Ovary (tissue), 9 donors: ENCODE data around the gene TATDN2. TPM values are rescaled to one million over a fixed set of nuclear protein-coding genes. Genes with fewer than 3 reads are reported as not detected.
"Not testable (repeated sequence)": the region's sequence is repeated elsewhere in the genome, so short reads cannot be mapped to it uniquely, and the experiment has no call there.

Source experiments
- DNase-seq, 5 donors: peaks; one replicate each; pipeline ENCODE4 v3.0.0-alpha.2; 2019 to 2020
- H3K27ac ChIP-seq, 2 donors: fragments of 200-600 bp; one replicate each; pipeline versions ENCODE4 v1.5.1 to v1.8.0; 2019 to 2022
- H3K27me3 ChIP-seq: fragments of 200-600 bp; one replicate; pipeline ENCODE4 v1.8.0; 2022
- H3K36me3 ChIP-seq: fragments of 200-600 bp; sonication (generic); one replicate; pipeline ENCODE4 v1.5.1; 2019
- H3K4me1 ChIP-seq: one replicate; pipeline ENCODE4 v1.8.1; 2013; ENCODE audit warnings: mild to moderate bottlenecking, moderate library complexity; ENCODE audit not compliant: insufficient read depth
- H3K4me3 ChIP-seq: fragments of 200-600 bp; sonication (generic); one replicate; pipeline ENCODE4 v1.5.1; 2017
- H3K9me3 ChIP-seq, 2 donors: fragments of 200-600 bp in 1 of 2; sonication (generic) in 1 of 2; one replicate each; pipeline versions ENCODE4 v1.5.1 to v1.8.1; 2013 to 2019; ENCODE audit warnings: mild to moderate bottlenecking in 1 of 2, moderate library complexity in 1 of 2
- CTCF ChIP-seq, 3 donors: fragments of 450-650 bp in 2 of 3; fragments of 200-600 bp in 1 of 3; IDR thresholded peaks; one replicate each; pipeline versions ENCODE4 v1.5.1 to v1.8.0; 2016 to 2022; ENCODE audit warnings: antibody characterized with exemption in 3 of 3, mild to moderate bottlenecking in 1 of 3
- EP300 ChIP-seq: sonication (generic); formaldehyde crosslinking; IDR thresholded peaks from one replicate; pipeline ENCODE4 v1.6.1; 2017; ENCODE audit warnings: antibody characterized with exemption
- POLR2A ChIP-seq: fragments of 450-650 bp; IDR thresholded peaks from one replicate; pipeline ENCODE4 v1.6.1; 2017; ENCODE audit warnings: antibody characterized with exemption, mild to moderate bottlenecking, moderate library complexity
- WGBS, 3 donors: extraction: QIAGEN DNeasy Blood & Tissue Kit in 1 of 3; methylation state at CpG; one replicate each; pipeline versions ENCODE4 v1.1.5 to v1.1.7; 2013 to 2017; 5-methylcytosine and 5-hydroxymethylcytosine counted together
- intact Hi-C, 4 donors: fragments of 100-400 bp; cut with DNase I; formaldehyde crosslinking; loops; one replicate each; pipeline versions ENCODE4 v1.11.0 to v1.15.1; 2022 to 2023
- polyA plus RNA-seq, 2 donors: library from polyadenylated mRNA; stranded (reverse); fragments of 200-250 nt in 1 of 2; fragments of 350-450 nt in 1 of 2; fragmentation: Illumina TruSeq in 1 of 2; extraction: RNeasy Lipid Tissue Mini Kit (QIAGEN cat#74804) in 1 of 2; gene quantifications; one replicate each; pipeline ENCODE4 v1.2.3, GENCODE V29; 2013 to 2014
- total RNA-seq, 7 donors: library from RNA; depleted of rRNA in 2 of 7; stranded (reverse); fragments of >200 nt in 2 of 7; fragmentation: NEBNext Ultra II Directional in 3 of 7; extraction: Animal tissue kit (Norgen Biotek cat#: 25700) in 3 of 7; gene quantifications; one replicate each; pipeline versions ENCODE4 v1.1.0 to v1.2.4, GENCODE V29; 2016 to 2023
- donor health status: DM: no; HTN: no; CAD: no; lungs with moderate emphysema.
- donor health status: DM: no; HTN: no; CAD: no.
- donor health status: Bipolar disorder and iron deficiency.
- donor health status: DM: yes; HTN: yes; CAD: no.
- donor health status: DM: no; HTN: no; CAD: no.
- donor health status: DM: yes; HTN: yes; CAD: no.

Gene TATDN2
- total and polyA plus RNA-seq, 9 donors = 17.3 to 46.4 (median 38.7) TPM

DNA sequence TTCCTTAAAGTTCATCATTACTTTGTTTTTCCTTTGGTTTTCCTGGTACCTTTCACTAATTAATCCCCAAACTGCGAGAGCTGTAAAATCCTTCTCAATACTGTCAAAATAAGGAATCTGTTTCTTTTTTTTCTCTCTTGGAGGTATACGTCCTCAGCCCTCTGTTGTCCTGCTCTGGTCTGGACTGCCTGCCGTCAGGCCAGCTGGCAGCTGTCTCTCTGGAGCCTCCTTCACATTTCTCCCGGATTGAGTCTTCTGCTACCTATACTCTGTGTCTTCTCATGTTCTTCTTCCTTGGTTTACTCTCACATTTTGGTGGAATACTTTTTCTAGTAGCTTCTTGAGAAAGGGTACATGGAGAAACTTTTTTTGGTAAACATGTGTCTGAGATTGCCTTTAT lies 13.8 kb downstream of the TATDN2 start:
- no peak for DNase-seq
- no peak overlapping the region for H3K4me3 ChIP-seq
- H3K9me3 ChIP-seq = no peaks in the 10 kb centered on the region
- no peaks in the 10 kb centered on the region for H3K36me3 ChIP-seq
- TF ChIP-seq CTCF (IDR thresholded peaks at IDR 0.05) = no peak
- no peak for TF ChIP-seq POLR2A
- no peak for TF ChIP-seq EP300
- WGBS, 3 donors = 46 to 54% (median 49%) methylated on average over 4 of the region's 4 CpGs
- H3K27ac ChIP-seq = no peak overlapping the region
- H3K27me3 ChIP-seq = no peaks in the 10 kb centered on the region
- intact Hi-C loops = no loop called here
- H3K4me1 ChIP-seq = peaks cover 7% of the 10 kb centered on the region

GRCh38 chr3:10263646-10264363 lies 15.5 kb downstream of the TATDN2 start:
- no peaks in the 10 kb centered on the region for H3K27me3 ChIP-seq
- intact Hi-C loops = no loop called here
- TF ChIP-seq EP300 (no peak), POLR2A (no peak), CTCF (IDR thresholded peaks at IDR 0.05) (peak in 2 of 3 donors; percentile 46 to 54)
- DNase-seq = peak; percentile 50 to 75 (median 63)
- H3K27ac ChIP-seq = peak overlapping the region in 1 of 2 donors; percentile 67
- 14 to 26% (median 16%) methylated on average over 12 of the region's 12 CpGs for WGBS, 3 donors
- H3K4me3 ChIP-seq = peak overlapping the region; percentile 6
- H3K36me3 ChIP-seq = no peaks in the 10 kb centered on the region
- H3K9me3 ChIP-seq = no peaks in the 10 kb centered on the region
- peaks cover 6% of the 10 kb centered on the region for H3K4me1 ChIP-seq

GRCh38 chr3:10265833-10266232 lies 17.6 kb downstream of the TATDN2 start:
- H3K27ac ChIP-seq = no peak overlapping the region
- TF ChIP-seq EP300 = no peak
- no peak for TF ChIP-seq POLR2A
- TF ChIP-seq CTCF (IDR thresholded peaks at IDR 0.05) = no peak
- no peak for DNase-seq
- intact Hi-C loops = no loop called here
- H3K4me1 ChIP-seq = peaks cover 6% of the 10 kb centered on the region
- H3K36me3 ChIP-seq = no peaks in the 10 kb centered on the region
- no peaks in the 10 kb centered on the region for H3K9me3 ChIP-seq
- no peaks in the 10 kb centered on the region for H3K27me3 ChIP-seq
- 92 to 98% (median 94%) methylated on average over 2 of the region's 2 CpGs for WGBS, 3 donors
- no peak overlapping the region for H3K4me3 ChIP-seq

DNA sequence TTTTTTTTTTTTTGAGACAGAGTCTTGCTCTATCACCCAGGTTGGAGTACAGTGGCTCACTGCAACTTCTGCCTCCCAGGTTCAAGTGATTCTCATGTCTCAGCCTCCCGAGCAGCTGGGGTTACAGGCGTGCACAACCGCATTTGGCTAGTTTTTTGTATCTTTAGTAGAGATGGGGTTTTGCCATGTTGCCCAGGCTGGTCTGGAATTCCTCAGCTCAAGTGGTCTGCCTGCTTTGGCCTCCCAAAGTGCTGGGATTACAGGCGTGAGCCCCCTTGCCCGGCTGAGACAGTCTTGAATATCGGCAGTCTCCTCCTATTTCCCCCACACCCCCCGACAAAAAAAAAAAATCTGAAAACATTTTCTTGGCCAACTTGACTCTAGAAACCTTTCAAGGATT lies 18.7 kb downstream of the TATDN2 start:
- WGBS, 3 donors = 37 to 58% (median 39%) methylated on average over 7 of the region's 7 CpGs
- intact Hi-C loops, H3K36me3 ChIP-seq, H3K9me3 ChIP-seq, H3K27me3 ChIP-seq, H3K4me3 ChIP-seq, H3K4me1 ChIP-seq, DNase-seq, H3K27ac ChIP-seq: not testable (repeated sequence)

- Histone ChIP-seq H3K36me3 (no peaks in the 10 kb centered on the region), H3K27me3 (no peaks in the 10 kb centered on the region), H3K4me1 (peaks cover 10% of the 10 kb centered on the region), H3K9me3 (no peaks in the 10 kb centered on the region), H3K27ac (no peak overlapping the region), H3K4me3 (no peak overlapping the region)
- DNase-seq = no peak
- intact Hi-C loops = no loop called here
- TF ChIP-seq EP300 (no peak), CTCF (IDR thresholded peaks at IDR 0.05) (no peak), POLR2A (no peak)
These were observed 19.9 kb downstream of the TATDN2 start for GRCh38 chr3:10268116-10268515.
